Activated naive CD4-positive, alpha-beta T cell treated with anti-CD3 and anti-CD28 coated beads, Interleukin-2, amount 50 U/mL, for 24 hours (primary cell): ENCODE measurements around the gene PSMA4.

ENCODE experiments used
- H3K27ac Mint-ChIP-seq: one replicate; pipeline ENCODE4 v1.8.0; 2021; ENCODE audit warnings: mild to moderate bottlenecking, mixed read lengths
- H3K27me3 Mint-ChIP-seq: one replicate; pipeline ENCODE4 v1.8.0; 2021; ENCODE audit warnings: mixed read lengths
- H3K36me3 Mint-ChIP-seq: one replicate; pipeline ENCODE4 v1.8.0; 2021; ENCODE audit warnings: mixed read lengths
- H3K4me1 Mint-ChIP-seq: one replicate; pipeline ENCODE4 v1.8.0; 2021; ENCODE audit warnings: mixed read lengths
- H3K4me3 Mint-ChIP-seq: one replicate; pipeline ENCODE4 v1.8.0; 2021; ENCODE audit warnings: mild to moderate bottlenecking, mixed read lengths
- H3K9me3 Mint-ChIP-seq: one replicate; pipeline ENCODE4 v1.8.0; 2021; ENCODE audit warnings: mixed read lengths

The PSMA4 gene

DNA sequence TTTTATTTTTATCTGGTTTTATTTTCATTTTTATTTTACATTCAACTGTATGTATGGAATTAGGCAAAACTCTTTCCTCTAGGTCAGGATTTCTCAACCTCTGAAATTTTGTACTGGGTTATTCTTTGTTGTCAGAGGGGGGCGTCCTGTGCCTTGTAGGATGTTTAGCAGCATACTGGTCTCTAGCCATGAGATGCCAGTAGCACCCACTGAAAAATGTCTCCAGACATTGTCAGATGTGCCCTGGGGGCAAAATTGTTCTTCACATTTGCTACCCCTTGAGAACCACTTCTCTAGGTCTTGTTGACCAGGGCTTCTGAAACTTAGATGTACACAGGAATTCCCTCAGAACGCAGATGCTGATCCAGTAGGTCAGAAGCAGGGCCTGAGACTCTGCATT, 30.5 kb downstream of the PSMA4 start:
- H3K4me3 Mint-ChIP-seq: no peak overlapping the region
- no peaks in the 10 kb centered on the region for H3K36me3 Mint-ChIP-seq
- peaks cover 15% of the 10 kb centered on the region for H3K27me3 Mint-ChIP-seq
- no peaks in the 10 kb centered on the region for H3K9me3 Mint-ChIP-seq
- H3K27ac Mint-ChIP-seq: no peak overlapping the region
- H3K4me1 Mint-ChIP-seq: peaks cover 9% of the 10 kb centered on the region

DNA sequence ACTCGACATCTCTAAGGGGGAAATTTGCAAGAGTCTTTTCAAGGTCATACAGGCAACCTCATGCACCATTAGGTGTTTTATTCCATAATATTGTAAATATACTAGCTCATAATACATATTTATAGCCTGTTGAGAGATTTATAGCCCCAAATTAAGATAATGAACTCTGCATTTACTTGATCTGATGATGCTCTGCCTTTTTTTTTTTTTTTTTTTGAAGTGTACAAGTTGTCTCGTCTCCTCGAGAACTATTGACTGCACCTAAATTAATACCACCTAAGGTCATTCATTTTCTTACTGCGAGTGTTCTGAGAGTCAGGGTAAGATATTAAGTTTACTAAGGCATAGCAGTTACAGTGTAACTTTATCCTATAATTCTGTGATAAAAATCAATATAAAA, 31.1 kb downstream of the PSMA4 start:
- H3K4me1 Mint-ChIP-seq: peaks cover 3% of the 10 kb centered on the region
- no peaks in the 10 kb centered on the region for H3K36me3 Mint-ChIP-seq
- peaks cover 12% of the 10 kb centered on the region for H3K27me3 Mint-ChIP-seq
- H3K4me3 Mint-ChIP-seq: no peak overlapping the region
- H3K27ac Mint-ChIP-seq: no peak overlapping the region
- no peaks in the 10 kb centered on the region for H3K9me3 Mint-ChIP-seq

DNA sequence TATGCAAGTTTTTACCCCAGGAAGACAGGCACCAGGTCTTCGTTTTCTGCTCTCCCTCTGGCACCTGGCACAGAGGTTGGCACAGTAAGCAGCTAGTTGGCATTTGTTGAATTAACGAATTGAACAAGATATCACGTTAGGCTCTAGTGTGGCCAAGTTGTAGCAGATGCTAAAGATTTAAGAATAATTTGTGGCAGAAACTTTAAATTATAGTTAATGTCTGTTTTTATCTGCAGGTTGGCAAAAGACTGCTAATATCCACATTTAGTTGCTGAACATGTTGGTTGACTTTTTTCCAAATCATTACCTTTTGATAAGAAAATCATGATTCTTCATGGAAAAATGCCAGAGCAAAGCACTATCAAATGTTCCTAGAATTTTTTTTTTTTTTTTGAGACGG, 33.2 kb downstream of the PSMA4 start:
- Mint-ChIP-seq H3K9me3 (no peaks in the 10 kb centered on the region), H3K4me3 (no peak overlapping the region), H3K36me3 (no peaks in the 10 kb centered on the region), H3K4me1 (no peaks in the 10 kb centered on the region), H3K27me3 (peaks cover 3% of the 10 kb centered on the region), H3K27ac (no peak overlapping the region)

DNA sequence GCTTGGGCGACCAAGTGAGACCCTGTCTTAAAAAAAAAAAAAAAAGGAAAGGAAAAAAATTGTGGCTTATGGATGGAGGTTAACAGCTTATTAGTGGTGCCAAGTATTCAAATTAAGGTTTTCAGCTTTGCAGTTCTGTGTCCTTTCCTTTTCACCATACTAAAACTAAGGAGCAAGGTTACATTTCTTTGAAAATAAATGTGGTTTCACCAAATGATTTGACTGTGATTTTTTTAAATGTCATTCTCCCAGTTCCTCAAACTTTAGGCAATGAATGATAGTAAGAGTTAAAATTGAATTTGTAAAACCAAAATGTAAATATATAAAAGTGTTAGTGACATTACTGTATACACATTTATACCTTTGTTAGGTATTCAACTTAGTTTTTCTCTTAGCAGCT, 34.7 kb downstream of the PSMA4 start:
- Mint-ChIP-seq H3K27me3 (peaks cover 3% of the 10 kb centered on the region), H3K4me3 (no peak overlapping the region), H3K9me3 (no peaks in the 10 kb centered on the region), H3K4me1 (no peaks in the 10 kb centered on the region), H3K36me3 (no peaks in the 10 kb centered on the region), H3K27ac (no peak overlapping the region)

DNA sequence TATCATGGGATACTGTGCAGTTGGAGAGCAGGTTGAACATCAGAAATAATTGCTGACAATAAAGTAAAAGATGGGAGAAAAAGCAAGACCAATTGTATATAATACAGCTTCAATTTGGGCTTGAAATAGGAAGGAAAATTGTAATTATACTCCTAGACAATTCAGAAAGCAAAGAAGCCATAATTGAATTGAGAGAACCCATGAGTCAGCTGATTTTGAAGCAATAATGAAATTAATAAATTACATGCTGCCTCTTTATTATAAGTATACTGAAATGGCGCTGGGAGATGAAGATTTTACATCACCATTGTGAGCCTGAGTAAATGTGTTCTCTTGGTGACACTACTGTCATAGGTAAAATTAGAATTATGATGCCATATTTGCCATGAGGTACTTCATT, 57.3 kb downstream of the PSMA4 start:
- H3K27me3 Mint-ChIP-seq: peaks cover 1% of the 10 kb centered on the region
- H3K36me3 Mint-ChIP-seq: no peaks in the 10 kb centered on the region
- no peak overlapping the region for H3K27ac Mint-ChIP-seq
- H3K9me3 Mint-ChIP-seq: no peaks in the 10 kb centered on the region
- no peaks in the 10 kb centered on the region for H3K4me1 Mint-ChIP-seq
- H3K4me3 Mint-ChIP-seq: no peak overlapping the region

DNA sequence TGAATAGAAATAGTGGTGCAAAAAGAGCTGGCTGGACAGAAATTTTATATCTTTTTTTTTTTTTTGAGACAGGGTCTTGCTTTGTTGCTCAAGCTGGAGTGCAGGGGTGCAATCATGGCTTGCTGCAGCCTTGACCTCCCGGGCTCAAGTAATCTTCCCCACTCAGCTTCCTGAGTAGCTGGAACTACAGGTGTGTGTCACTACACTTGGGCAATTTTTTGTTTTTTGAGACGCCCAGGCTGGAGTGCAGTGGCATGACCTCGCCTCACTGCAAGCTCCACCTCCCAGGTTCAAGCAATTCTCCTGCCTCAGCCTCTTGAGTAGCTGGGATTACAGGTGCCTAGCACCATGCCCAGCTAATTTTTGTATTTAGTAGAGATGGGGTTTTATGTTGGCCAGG, 58.1 kb downstream of the PSMA4 start:
- H3K4me3 Mint-ChIP-seq: no peak overlapping the region
- no peaks in the 10 kb centered on the region for H3K4me1 Mint-ChIP-seq
- no peak overlapping the region for H3K27ac Mint-ChIP-seq
- H3K36me3 Mint-ChIP-seq: no peaks in the 10 kb centered on the region
- H3K27me3 Mint-ChIP-seq: peaks cover 1% of the 10 kb centered on the region
- no peaks in the 10 kb centered on the region for H3K9me3 Mint-ChIP-seq

DNA sequence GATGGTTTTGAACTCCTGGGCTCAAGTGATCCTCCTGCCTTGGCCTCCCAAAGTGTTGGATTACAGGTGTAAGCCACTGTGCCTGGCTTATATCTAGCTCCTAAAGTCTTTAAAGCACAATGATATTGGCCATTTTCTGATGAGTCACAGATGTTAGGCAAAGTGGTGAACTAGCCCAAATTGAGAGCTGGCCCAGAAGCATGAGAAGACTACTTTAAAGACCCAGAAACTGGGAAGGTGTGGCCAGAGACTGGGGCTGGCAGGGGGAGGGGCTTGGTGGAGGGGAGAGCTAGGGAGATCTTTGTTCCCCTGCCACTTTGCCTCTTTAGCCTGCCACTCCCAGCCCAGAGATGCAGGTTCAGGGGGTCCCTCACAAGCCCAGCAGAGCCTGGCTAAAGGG, 58.9 kb downstream of the PSMA4 start:
- no peaks in the 10 kb centered on the region for H3K9me3 Mint-ChIP-seq
- H3K4me1 Mint-ChIP-seq: no peaks in the 10 kb centered on the region
- no peak overlapping the region for H3K4me3 Mint-ChIP-seq
- H3K27ac Mint-ChIP-seq: no peak overlapping the region
- H3K27me3 Mint-ChIP-seq: peaks cover 1% of the 10 kb centered on the region
- no peaks in the 10 kb centered on the region for H3K36me3 Mint-ChIP-seq
